ENCODE results near the gene EYA2.

DNA sequence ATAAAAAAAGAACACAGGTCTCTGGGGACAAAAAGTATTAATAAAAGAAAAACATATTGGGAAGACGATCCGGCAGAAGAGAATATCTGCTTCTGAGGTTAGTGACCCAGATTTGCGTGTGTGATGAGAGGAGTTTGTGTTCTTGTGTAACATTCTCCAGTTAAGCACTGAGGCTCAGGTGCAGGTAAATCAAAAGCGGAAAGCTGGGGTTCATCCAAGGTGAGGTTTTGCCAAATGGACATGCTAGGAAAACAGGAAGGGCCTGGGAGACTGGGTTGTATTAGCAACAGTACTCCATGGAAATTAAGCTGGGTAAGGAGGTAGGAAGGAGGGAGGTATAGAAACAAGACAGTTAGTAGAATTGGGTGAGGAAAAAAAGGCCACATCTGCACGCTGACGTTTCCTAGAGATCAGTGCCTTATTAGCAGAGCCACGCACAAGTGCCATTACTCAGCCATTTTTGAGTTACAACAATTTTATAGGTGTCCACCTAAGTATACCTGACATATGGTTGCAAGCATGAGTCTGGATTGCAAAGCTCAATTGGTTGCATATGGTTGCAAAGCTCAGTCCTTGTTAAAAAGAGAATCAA is 322.3 kb downstream of the EYA2 start:
- TF ChIP-seq TARDBP (IDR thresholded peaks at IDR 0.05) (no peak), FOXK2 (IDR thresholded peaks at IDR 0.05) (no peak), SUZ12 (IDR thresholded peaks at IDR 0.05) (no peak), FOXA1 (IDR thresholded peaks at IDR 0.05) (no peak), SP1 (IDR thresholded peaks at IDR 0.05) (no peak), HDGF (IDR thresholded peaks at IDR 0.05; ENCODE audit: borderline replicate concordance) (no peak), ZNF384 (IDR thresholded peaks at IDR 0.05) (no peak), ELF4 (IDR thresholded peaks at IDR 0.05) (no peak), NFRKB (IDR thresholded peaks at IDR 0.05) (no peak), LEF1 (IDR thresholded peaks at IDR 0.05; ENCODE audit: borderline replicate concordance) (no peak)

Measured in HEK293T (cell line).